Rectal smooth muscle tissue (tissue), 1 donor: ENCODE data around the gene SDK1.
"Not testable (repeated sequence)": the region's sequence is repeated elsewhere in the genome, so short reads cannot be mapped to it uniquely, and the experiment has no call there.

Experiments used
- H3K27ac ChIP-seq: one replicate; pipeline ENCODE4 v1.7.0; 2013; ENCODE audit warnings: low read depth, low read length, inconsistent platforms
- H3K27me3 ChIP-seq: one replicate; pipeline ENCODE4 v1.7.0; 2013; ENCODE audit warnings: low read length; ENCODE audit not compliant: control insufficient read depth, insufficient read depth
- H3K36me3 ChIP-seq: one replicate; pipeline ENCODE4 v1.7.0; 2013; ENCODE audit warnings: low read length; ENCODE audit not compliant: control insufficient read depth, insufficient read depth
- H3K4me1 ChIP-seq: one replicate; pipeline ENCODE4 v1.7.0; 2013; ENCODE audit warnings: low read length; ENCODE audit not compliant: control insufficient read depth, insufficient read depth
- H3K4me3 ChIP-seq: one replicate; pipeline ENCODE4 v1.7.0; 2013; ENCODE audit warnings: low read length
- H3K9ac ChIP-seq: one replicate; pipeline ENCODE4 v1.7.0; 2013; ENCODE audit warnings: low read length

SDK1 gene

DNA sequence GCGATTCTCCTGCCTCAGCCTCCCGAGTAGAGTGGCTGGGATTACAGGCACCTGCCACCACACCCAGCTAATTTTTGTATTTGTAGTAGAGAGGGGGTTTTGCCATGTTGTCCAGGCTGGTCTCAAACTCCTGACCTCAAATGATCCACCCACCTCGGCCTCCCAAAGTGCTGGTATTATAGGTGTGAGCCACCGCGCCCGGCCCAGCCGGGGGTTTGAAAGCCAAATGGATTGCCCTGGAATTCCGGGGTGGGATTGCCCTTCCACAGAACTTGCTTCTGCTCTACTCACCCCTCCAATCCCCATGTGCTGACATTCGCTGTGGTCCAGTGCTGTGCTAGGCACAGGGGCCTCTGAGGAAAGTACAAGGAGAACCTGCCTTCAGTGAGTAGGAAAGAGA lies 793.1 kb downstream of the SDK1 start:
- not testable (repeated sequence) for H3K4me3 ChIP-seq, H3K4me1 ChIP-seq, H3K9ac ChIP-seq, H3K36me3 ChIP-seq, H3K27me3 ChIP-seq, H3K27ac ChIP-seq

DNA sequence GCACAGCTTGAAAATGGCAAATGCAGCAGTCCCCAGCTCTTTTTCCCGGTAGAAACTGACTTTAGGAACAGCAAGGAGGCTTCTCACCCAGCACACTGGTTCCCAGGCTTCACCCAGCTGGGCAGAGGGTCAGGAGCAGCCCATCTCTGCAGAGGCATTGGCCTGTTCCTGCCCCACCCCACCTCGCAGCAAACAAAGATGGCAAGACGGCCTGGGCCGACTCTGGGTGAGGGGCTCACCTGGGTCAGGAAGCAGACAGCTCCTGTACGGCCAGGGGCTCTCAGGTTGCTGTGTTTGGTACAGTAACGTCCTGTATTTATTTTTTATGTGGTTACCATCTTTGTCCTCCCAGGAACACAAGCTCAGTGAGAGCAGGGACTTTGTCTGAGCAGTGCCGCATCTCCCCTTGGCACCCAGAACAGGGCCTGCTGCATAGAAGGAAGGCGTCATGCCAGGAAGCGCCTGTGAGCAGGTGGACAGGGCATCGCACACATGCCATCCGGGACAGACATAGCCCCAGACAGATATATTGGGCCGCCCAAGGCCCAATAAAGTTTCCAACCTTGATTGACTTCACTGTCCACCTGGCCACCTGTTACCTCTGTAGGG lies 796.1 kb downstream of the SDK1 start:
- H3K27me3 ChIP-seq, result no peaks in the 10 kb centered on the region

DNA sequence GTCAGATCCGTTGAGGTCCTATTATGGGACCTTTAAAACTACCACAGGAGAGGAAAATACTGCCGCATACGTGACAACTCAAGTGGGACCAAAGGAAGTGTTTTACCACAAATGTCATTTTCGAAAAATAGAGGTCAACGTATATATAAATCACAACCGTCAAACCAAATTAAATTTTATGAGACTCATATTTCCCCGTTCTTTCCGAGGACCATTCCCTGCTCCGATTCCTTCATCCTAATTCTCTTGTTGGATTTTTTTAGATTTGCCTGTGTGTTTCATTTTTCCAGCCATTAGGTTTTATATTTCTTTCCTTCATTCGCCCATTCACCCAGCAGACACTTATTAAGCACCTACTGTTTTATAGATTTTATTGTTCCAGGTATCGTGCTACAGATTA lies 797.1 kb downstream of the SDK1 start:
- Histone ChIP-seq H3K9ac (no peak overlapping the region), H3K27ac (no peak overlapping the region), H3K36me3 (peaks cover 2% of the 10 kb centered on the region), H3K27me3 (no peaks in the 10 kb centered on the region), H3K4me1 (no peaks in the 10 kb centered on the region), H3K4me3 (no peak overlapping the region)

More for the DNA sequence above, 796.1 kb downstream of the SDK1 start:
- Histone ChIP-seq H3K4me3 (no peak overlapping the region), H3K36me3 (peaks cover 2% of the 10 kb centered on the region), H3K9ac (no peak overlapping the region), H3K4me1 (no peaks in the 10 kb centered on the region), H3K27ac (no peak overlapping the region)

DNA sequence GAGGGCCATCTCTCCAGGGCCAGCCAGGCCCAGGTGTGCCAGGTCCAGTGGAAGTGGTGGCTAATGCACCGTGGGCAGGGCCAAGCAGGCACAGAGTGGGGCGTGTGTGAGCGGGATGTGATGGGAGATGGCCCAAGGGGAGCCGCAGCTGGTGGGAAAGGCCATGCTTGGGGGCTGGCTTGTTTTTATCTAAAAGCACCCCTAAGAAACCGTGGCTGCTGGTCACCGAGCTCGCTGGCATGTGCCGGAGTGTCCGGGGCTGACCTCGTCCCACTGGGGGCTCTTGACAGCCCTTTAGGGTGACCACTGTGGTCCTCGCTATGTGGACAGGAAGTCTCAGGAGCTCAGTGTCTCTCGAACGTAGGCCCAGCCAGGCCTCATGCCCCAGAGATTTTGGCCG lies 798.6 kb downstream of the SDK1 start:
- peaks cover 2% of the 10 kb centered on the region for H3K36me3 ChIP-seq
- H3K27ac ChIP-seq, result no peak overlapping the region
- no peak overlapping the region for H3K9ac ChIP-seq
- no peaks in the 10 kb centered on the region for H3K27me3 ChIP-seq
- no peak overlapping the region for H3K4me3 ChIP-seq
- H3K4me1 ChIP-seq, result no peaks in the 10 kb centered on the region

DNA sequence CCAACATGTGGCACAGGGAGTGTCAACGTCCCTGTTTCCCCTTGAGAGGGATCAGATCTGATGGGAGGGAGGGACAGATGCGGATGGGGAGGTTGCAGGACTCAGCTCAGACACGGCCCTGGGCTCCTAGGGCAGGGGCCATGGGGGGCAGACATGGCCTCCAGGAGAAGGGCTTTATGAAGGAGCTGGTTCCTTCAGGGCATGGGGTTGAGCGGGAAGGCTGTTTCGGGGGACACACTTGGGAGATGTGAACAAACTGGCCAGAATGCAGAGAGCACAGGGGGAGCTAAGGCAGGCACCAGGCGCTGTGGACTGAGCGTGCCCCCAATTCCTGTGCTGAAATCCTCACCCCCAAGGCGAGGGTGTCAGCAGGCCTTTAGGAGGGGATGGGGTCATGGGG lies 799.1 kb downstream of the SDK1 start:
- H3K9ac ChIP-seq, result no peak overlapping the region
- H3K4me1 ChIP-seq, result no peaks in the 10 kb centered on the region
- H3K4me3 ChIP-seq, result no peak overlapping the region
- no peaks in the 10 kb centered on the region for H3K27me3 ChIP-seq
- H3K36me3 ChIP-seq, result peaks cover 2% of the 10 kb centered on the region
- no peak overlapping the region for H3K27ac ChIP-seq

DNA sequence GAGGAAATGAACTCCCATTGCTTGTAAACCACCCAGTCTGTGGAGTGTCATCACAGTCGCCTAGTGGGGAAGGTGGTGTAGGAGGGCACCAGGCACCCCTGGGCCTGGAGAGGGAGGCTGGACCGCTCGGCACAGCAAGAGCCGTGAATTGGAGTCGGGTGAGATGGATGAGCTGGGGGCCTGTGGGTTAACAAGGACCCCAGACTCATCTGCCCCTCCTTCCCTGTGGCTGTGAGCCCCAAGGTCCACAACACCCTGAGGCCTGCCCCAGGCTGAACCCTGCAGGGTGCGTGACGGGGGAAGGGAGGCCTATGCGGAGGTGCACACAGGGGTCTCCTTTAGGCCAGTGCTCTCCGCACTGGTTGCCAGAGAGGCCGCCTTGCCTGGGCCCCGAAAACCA lies 799.6 kb downstream of the SDK1 start:
- no peaks in the 10 kb centered on the region for H3K4me1 ChIP-seq
- H3K27ac ChIP-seq, result no peak overlapping the region
- H3K4me3 ChIP-seq, result no peak overlapping the region
- peaks cover 2% of the 10 kb centered on the region for H3K36me3 ChIP-seq
- no peak overlapping the region for H3K9ac ChIP-seq
- no peaks in the 10 kb centered on the region for H3K27me3 ChIP-seq

DNA sequence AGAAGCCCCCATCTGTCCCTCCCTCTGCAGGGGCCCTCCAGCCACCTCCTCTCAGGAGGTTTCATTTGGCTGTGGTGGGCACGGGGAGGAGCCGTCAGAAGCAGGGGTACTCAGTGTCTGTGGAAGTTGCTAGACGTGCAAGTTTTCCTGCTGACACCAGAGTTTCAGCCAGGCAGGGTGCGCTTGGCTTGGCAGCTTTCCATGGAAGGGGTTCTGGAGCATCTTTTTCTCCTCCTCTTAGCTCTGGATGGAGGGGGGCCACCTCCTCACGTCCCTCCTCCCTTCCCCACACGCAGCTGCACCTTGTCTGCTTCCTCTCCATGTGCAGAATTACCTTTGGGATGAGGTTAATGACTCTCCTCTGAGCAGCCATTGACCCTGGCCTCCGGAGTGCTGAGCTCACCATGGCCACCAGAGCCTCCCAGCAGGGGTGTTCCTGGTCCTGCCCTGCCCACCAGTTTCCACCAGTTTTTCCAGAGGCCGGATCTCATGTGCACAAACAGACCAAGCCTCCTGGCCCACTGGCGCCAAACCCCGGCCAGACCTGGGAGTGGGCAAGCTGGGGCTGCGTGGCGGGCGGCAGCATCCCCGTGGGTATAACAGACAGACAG lies 801.3 kb downstream of the SDK1 start:
- no peaks in the 10 kb centered on the region for H3K36me3 ChIP-seq

DNA sequence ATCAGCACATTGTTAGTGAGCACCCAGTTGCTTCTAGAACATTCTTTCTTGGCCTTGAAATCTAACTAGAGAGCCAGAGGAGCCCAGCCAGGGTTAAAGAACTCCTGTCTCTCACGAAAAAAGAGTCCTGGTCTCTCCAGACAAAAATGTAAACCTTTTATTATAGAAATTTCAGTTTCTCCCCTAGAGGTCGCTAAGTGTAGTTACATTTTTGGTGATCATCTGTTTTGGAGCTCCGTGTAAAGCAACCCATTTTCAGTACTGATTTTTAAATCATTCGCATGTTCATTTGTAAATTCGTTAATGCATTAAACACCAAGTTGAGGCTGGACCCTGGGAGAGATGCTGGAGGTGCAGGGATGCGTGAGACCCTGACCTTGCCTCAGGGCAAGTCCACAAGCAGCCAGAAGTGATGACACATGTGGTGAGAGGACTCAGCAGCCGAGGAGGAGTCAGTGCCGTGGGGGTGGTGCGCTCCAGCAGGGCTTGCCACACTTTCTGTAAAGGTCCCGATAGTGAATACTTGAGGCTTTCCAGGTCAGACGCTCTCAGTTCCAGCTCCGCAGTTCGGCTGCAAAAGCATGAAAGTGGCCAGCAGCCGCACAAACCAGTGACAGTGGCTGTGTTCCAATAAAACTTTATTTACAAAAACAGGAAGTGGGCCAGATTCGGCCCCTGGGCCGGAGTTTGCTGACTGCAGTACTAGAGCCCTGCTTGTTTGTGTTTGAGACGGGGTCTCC lies 802.5 kb downstream of the SDK1 start:
- Histone ChIP-seq H3K36me3 (no peaks in the 10 kb centered on the region), H3K4me3 (no peak overlapping the region), H3K27ac (no peak overlapping the region), H3K4me1 (no peaks in the 10 kb centered on the region), H3K9ac (no peak overlapping the region), H3K27me3 (no peaks in the 10 kb centered on the region)

More for the DNA sequence above, 801.3 kb downstream of the SDK1 start:
- Histone ChIP-seq H3K27me3 (no peaks in the 10 kb centered on the region), H3K9ac (no peak overlapping the region), H3K4me1 (no peaks in the 10 kb centered on the region), H3K27ac (no peak overlapping the region), H3K4me3 (no peak overlapping the region)

DNA sequence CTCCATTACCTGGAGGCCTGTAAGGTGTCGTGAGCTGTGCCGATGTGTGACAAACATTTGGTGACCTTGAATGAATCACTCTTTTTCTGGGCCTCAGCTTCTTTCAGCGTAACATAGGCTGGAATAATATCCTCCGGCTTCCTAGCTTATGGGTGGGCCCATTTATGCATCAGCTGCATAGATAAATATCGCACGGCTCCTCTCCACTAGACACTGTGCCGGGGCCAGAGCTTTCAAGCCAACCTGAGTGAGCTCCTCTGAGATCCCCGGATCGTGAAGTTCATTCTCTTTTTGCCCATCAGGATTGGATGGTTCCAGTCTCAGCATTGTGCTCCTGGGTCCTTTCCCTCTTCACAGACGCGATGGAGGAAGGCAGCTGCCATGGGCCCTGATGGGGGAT lies 806.8 kb downstream of the SDK1 start:
- no peaks in the 10 kb centered on the region for H3K36me3 ChIP-seq
- H3K27me3 ChIP-seq, result no peaks in the 10 kb centered on the region
- H3K4me3 ChIP-seq, result no peak overlapping the region
- no peak overlapping the region for H3K9ac ChIP-seq
- H3K4me1 ChIP-seq, result no peaks in the 10 kb centered on the region
- H3K27ac ChIP-seq, result no peak overlapping the region

DNA sequence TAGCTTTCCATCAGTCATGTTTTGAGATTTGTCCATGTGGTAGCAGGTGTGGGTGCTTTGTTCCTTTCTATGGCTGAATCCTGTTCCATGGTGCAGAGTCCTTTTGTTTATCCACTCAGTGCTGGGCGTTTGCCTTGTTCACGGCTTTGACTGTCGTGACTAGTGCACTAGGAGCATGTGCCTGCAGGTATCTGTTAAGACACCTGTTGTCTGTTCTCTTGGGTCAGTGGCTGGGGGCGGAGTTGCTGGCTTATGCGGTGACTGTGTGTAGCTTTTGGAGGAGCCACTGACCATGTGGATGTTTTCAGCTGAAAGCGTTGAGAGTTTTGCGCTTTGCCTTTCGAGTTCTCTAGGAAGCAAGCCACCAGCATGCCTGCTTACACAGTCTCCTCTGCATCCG lies 807.9 kb downstream of the SDK1 start:
- H3K36me3 ChIP-seq, result peaks cover 2% of the 10 kb centered on the region
- no peaks in the 10 kb centered on the region for H3K4me1 ChIP-seq
- no peaks in the 10 kb centered on the region for H3K27me3 ChIP-seq
- no peak overlapping the region for H3K27ac ChIP-seq
- no peak overlapping the region for H3K9ac ChIP-seq
- no peak overlapping the region for H3K4me3 ChIP-seq

DNA sequence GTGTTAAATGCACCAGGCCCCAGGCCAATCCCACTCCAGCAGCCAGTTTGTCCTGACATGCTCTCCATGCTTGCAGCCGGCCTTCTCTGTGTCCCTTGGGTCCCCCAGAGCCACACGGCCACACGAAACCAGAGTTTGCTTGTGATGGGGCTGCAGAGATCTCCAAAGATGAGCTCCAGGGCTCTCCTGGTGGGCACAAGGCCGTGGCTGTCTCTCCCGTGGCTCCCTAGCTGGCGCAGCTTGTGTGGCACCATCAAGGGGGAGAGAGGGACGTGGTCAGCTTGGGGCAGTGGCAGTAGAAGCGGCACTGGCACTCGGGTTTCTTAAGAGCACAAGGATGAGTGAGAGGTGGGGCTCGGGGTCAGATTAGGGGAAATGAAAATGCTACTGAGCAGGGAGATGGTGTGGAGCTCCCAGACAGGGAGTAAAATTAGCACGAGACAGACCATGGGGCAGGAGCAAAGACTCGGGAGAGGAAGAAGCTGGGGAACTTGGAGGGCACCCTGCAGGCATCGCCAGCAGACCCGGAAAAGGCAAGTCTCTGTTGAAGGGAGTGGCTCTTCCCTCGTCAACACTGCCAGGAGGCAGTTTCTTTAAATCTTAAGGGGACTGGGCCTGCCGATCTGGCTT lies 808.5 kb downstream of the SDK1 start:
- H3K27me3 ChIP-seq, result no peaks in the 10 kb centered on the region
- H3K4me3 ChIP-seq, result no peak overlapping the region
- no peaks in the 10 kb centered on the region for H3K4me1 ChIP-seq
- no peak overlapping the region for H3K27ac ChIP-seq
- H3K36me3 ChIP-seq, result peaks cover 2% of the 10 kb centered on the region
- H3K9ac ChIP-seq, result no peak overlapping the region

DNA sequence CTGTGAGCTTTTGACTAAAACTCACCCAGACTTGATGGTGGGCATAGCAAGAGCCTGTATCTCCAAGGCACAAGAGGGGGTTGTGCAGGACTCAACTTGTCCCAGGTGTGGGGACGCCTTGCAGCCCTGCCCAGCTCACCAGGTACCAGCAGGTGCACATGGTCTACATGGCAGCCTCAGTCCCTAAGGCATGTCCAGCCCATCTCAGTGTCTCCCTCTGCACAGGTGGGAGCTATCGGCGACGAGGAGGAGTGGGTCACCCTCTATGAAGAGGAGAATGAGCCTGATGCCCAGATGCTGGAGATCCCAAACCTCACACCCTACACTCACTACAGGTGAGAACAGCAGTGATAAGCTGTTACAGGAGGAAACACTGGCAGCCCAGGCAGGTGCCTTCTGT lies 809.4 kb downstream of the SDK1 start:
- Histone ChIP-seq H3K4me3 (no peak overlapping the region), H3K9ac (no peak overlapping the region), H3K4me1 (no peaks in the 10 kb centered on the region), H3K27me3 (no peaks in the 10 kb centered on the region), H3K27ac (no peak overlapping the region), H3K36me3 (peaks cover 5% of the 10 kb centered on the region)
